HK-2 (cell line): Measurements from ENCODE around the gene LEMD3.

Experiments
- DNase-seq: peaks from one replicate; pipeline ENCODE4 v3.0.0-alpha.2; 2018; ENCODE audit not compliant: unreplicated experiment

Gene LEMD3

GRCh38 chr12:65208964-65209654, 39.7 kb downstream of the LEMD3 start:
- DNase-seq = no peak

- no peak for DNase-seq
These were observed 40.3 kb downstream of the LEMD3 start for GRCh38 chr12:65209655-65210043.

GRCh38 chr12:65217086-65217485, 47.7 kb downstream of the LEMD3 start:
- DNase-seq = no peak

GRCh38 chr12:65220761-65221160, 51.4 kb downstream of the LEMD3 start:
- no peak for DNase-seq

GRCh38 chr12:65229441-65229840, 60.1 kb downstream of the LEMD3 start:
- DNase-seq = no peak

- DNase-seq = no peak
These were observed 63.2 kb downstream of the LEMD3 start for GRCh38 chr12:65232476-65233077.

GRCh38 chr12:65237153-65237552, 67.8 kb downstream of the LEMD3 start:
- DNase-seq = no peak

GRCh38 chr12:65238609-65239008, 69.2 kb downstream of the LEMD3 start:
- no peak for DNase-seq

GRCh38 chr12:65248656-65249633, 79.6 kb downstream of the LEMD3 start:
- DNase-seq = no peak

- no peak for DNase-seq
These were observed 83.1 kb downstream of the LEMD3 start for GRCh38 chr12:65252515-65252914.

GRCh38 chr12:65257986-65258385, 88.6 kb downstream of the LEMD3 start:
- DNase-seq = no peak

- DNase-seq = no peak
These were observed 90.1 kb downstream of the LEMD3 start for GRCh38 chr12:65259501-65259900.

- DNase-seq = no peak
These were observed 94.4 kb downstream of the LEMD3 start for GRCh38 chr12:65263777-65264176.

- DNase-seq = no peak
These were observed 97.0 kb downstream of the LEMD3 start for GRCh38 chr12:65266408-65266807.

- DNase-seq = no peak
These were observed 100.2 kb downstream of the LEMD3 start for GRCh38 chr12:65269603-65270002.

GRCh38 chr12:65274602-65275272, 105.4 kb downstream of the LEMD3 start:
- no peak for DNase-seq

GRCh38 chr12:65275627-65276026, 106.2 kb downstream of the LEMD3 start:
- no peak for DNase-seq

GRCh38 chr12:65276916-65277530, 107.6 kb downstream of the LEMD3 start:
- no peak for DNase-seq

GRCh38 chr12:65277994-65278575, 108.7 kb downstream of the LEMD3 start:
- no peak for DNase-seq

- peak; percentile 72 for DNase-seq
These were observed 109.4 kb downstream of the LEMD3 start, which contains the start of gene MSRB3 for GRCh38 chr12:65278576-65279368. TSS of gene MSRB3 (plus strand) at chr12:65278683. CDS start at chr12:65308580, 29,897 bp downstream.
